ENCODE measurements around the gene FGF21. TPM values are rescaled to one million over a fixed set of nuclear protein-coding genes. Genes with fewer than 3 reads are reported as not detected.
A peak's percentile ranks its signal among the peaks of the same experiment; 100 is the strongest.

The FGF21 gene
- total RNA-seq, 1 donor from 2014 or later, result not detected

- H3K36me3 ChIP-seq (ENCODE audit: control insufficient read depth, insufficient read depth, low read length), result no peaks in the 10 kb centered on the region
- DNase-seq (ENCODE audit: low read depth) (no peak), FAIRE-seq (no peak)
- no peaks in the 10 kb centered on the region for H3K27me3 ChIP-seq (ENCODE audit: control insufficient read depth, insufficient read depth, low read length)
- no peak for TF ChIP-seq CTCF (IDR thresholded peaks at IDR 0.05; ENCODE audit: insufficient read depth, low read length, severe bottlenecking)
- H3K4me3 ChIP-seq (ENCODE audit: low read depth, low read length), result no peak within 1 kb of the TSS
These were observed 35.8 kb upstream of the FGF21 start, which contains the start of gene MAMSTR for GRCh38 chr19:48719263-48720171. TSS of gene MAMSTR (minus strand) at chr19:48719725. CDS start at chr19:48719031, 694 bp downstream.

GRCh38 chr19:48720251-48720612 is 35.1 kb upstream of the FGF21 start:
- Histone ChIP-seq H3K4me3 (ENCODE audit: low read depth, low read length) (no peak overlapping the region), H3K27me3 (ENCODE audit: control insufficient read depth, insufficient read depth, low read length) (no peaks in the 10 kb centered on the region), H3K36me3 (ENCODE audit: control insufficient read depth, insufficient read depth, low read length) (no peaks in the 10 kb centered on the region)
- DNase-seq (ENCODE audit: low read depth) (no peak), FAIRE-seq (no peak)
- TF ChIP-seq CTCF (IDR thresholded peaks at IDR 0.05; ENCODE audit: insufficient read depth, low read length, severe bottlenecking), result no peak

- H3K36me3 ChIP-seq (ENCODE audit: control insufficient read depth, insufficient read depth, low read length), result no peaks in the 10 kb centered on the region
- DNase-seq (ENCODE audit: low read depth) (peak; percentile 97), FAIRE-seq (peak; percentile 79)
- H3K27me3 ChIP-seq (ENCODE audit: control insufficient read depth, insufficient read depth, low read length), result no peaks in the 10 kb centered on the region
- no peak for TF ChIP-seq CTCF (IDR thresholded peaks at IDR 0.05; ENCODE audit: insufficient read depth, low read length, severe bottlenecking)
- peak overlapping the region; percentile 50 for H3K4me3 ChIP-seq (ENCODE audit: low read depth, low read length)
These were observed 34.6 kb upstream of the FGF21 start for GRCh38 chr19:48720613-48721296.

- H3K4me3 ChIP-seq (ENCODE audit: low read depth, low read length), result no peak overlapping the region
- H3K36me3 ChIP-seq (ENCODE audit: control insufficient read depth, insufficient read depth, low read length), result no peaks in the 10 kb centered on the region
- H3K27me3 ChIP-seq (ENCODE audit: control insufficient read depth, insufficient read depth, low read length), result no peaks in the 10 kb centered on the region
- TF ChIP-seq CTCF (IDR thresholded peaks at IDR 0.05; ENCODE audit: insufficient read depth, low read length, severe bottlenecking), result no peak
- no peak for FAIRE-seq
- DNase-seq (ENCODE audit: low read depth), result no peak
These were observed 33.1 kb upstream of the FGF21 start for GRCh38 chr19:48722196-48722708.

- no peaks in the 10 kb centered on the region for H3K27me3 ChIP-seq (ENCODE audit: control insufficient read depth, insufficient read depth, low read length)
- no peak overlapping the region for H3K4me3 ChIP-seq (ENCODE audit: low read depth, low read length)
- FAIRE-seq, result no peak
- TF ChIP-seq CTCF (IDR thresholded peaks at IDR 0.05; ENCODE audit: insufficient read depth, low read length, severe bottlenecking), result no peak
- no peaks in the 10 kb centered on the region for H3K36me3 ChIP-seq (ENCODE audit: control insufficient read depth, insufficient read depth, low read length)
- peak; percentile 91 for DNase-seq (ENCODE audit: low read depth)
These were observed 30.2 kb upstream of the FGF21 start for GRCh38 chr19:48724796-48725753.

Data from bronchial epithelial cell (primary cell).